HG02642 (cell line): ENCODE data around the gene INSM2.

Experiments used
- ATAC-seq: cut with Tn5 transposase; IDR thresholded peaks from one replicate; pipeline ENCODE4 v1.9.1; 2021; ENCODE audit warnings: mild to moderate bottlenecking; ENCODE audit not compliant: unreplicated experiment, poor library complexity

INSM2 gene

GRCh38 chr14:35539969-35540368, 6.0 kb downstream of the INSM2 start:
- ATAC-seq: no peak

GRCh38 chr14:35543006-35543405, 9.0 kb downstream of the INSM2 start:
- no peak for ATAC-seq

- ATAC-seq: no peak
These were observed 15.6 kb downstream of the INSM2 start for GRCh38 chr14:35549551-35549950.

GRCh38 chr14:35551081-35551480, 17.1 kb downstream of the INSM2 start:
- ATAC-seq: no peak

- no peak for ATAC-seq
These were observed 19.8 kb downstream of the INSM2 start for GRCh38 chr14:35553808-35554207.

GRCh38 chr14:35556548-35556947, 22.6 kb downstream of the INSM2 start:
- no peak for ATAC-seq

GRCh38 chr14:35557221-35557747, 23.3 kb downstream of the INSM2 start:
- ATAC-seq: no peak

GRCh38 chr14:35558680-35559079, 24.7 kb downstream of the INSM2 start:
- no peak for ATAC-seq

GRCh38 chr14:35565871-35566464, 32.0 kb downstream of the INSM2 start:
- no peak for ATAC-seq

- ATAC-seq: no peak
These were observed 37.6 kb downstream of the INSM2 start for GRCh38 chr14:35571598-35571997.

GRCh38 chr14:35573911-35574310, 39.9 kb downstream of the INSM2 start:
- no peak for ATAC-seq

GRCh38 chr14:35576260-35576659, 42.3 kb downstream of the INSM2 start:
- ATAC-seq: no peak

- no peak for ATAC-seq
These were observed 42.9 kb downstream of the INSM2 start for GRCh38 chr14:35576856-35577255.

- no peak for ATAC-seq
These were observed 44.2 kb downstream of the INSM2 start for GRCh38 chr14:35578135-35578534.

- ATAC-seq: no peak
These were observed 44.7 kb downstream of the INSM2 start for GRCh38 chr14:35578639-35579038.
